Neural cell (in vitro differentiated cells): Measurements from ENCODE around the gene GPR142. TPM values are rescaled to one million over a fixed set of nuclear protein-coding genes. Genes with fewer than 3 reads are reported as not detected.

Experiments
- H2AFZ ChIP-seq: fragments of 200-600, 300-800 bp; sonication (generic), shearing (Covaris generic); 2 replicates; pipeline ENCODE4 v1.6.0; 2014; ENCODE audit warnings: low read depth, mild to moderate bottlenecking, antibody characterized with exemption, low read length, moderate library complexity
- H3F3A ChIP-seq: fragments of 200-600 bp; shearing (Covaris generic); 2 replicates; pipeline ENCODE4 v1.6.1; 2016; ENCODE audit warnings: mild to moderate bottlenecking, moderate library complexity, mixed read lengths, antibody characterized with exemption, low read length; ENCODE audit not compliant: insufficient read depth, poor library complexity, severe bottlenecking
- H3K27ac ChIP-seq: fragments of 200-600, 300-800 bp; sonication (generic), shearing (Covaris generic); 2 replicates; pipeline ENCODE4 v1.5.1; 2014; ENCODE audit warnings: mild to moderate bottlenecking, low read length, moderate library complexity
- H3K27me3 ChIP-seq: fragments of 300-800, 200-600 bp; sonication (generic), shearing (Covaris generic); 2 replicates; pipeline ENCODE4 v1.6.0; 2014; ENCODE audit warnings: mild to moderate bottlenecking, low read depth, low read length, moderate library complexity; ENCODE audit not compliant: insufficient read depth
- H3K36me3 ChIP-seq: fragments of 300-800, 200-600 bp; sonication (generic), shearing (Covaris generic); 2 replicates; pipeline ENCODE4 v1.5.1; 2014; ENCODE audit warnings: mild to moderate bottlenecking, antibody characterized with exemption, low read length, moderate library complexity; ENCODE audit not compliant: insufficient read depth
- H3K4me2 ChIP-seq: fragments of 300-800, 200-600 bp; sonication (generic), shearing (Covaris generic); 2 replicates; pipeline ENCODE4 v1.6.0; 2014; ENCODE audit warnings: mild to moderate bottlenecking, low read length
- H3K4me3 ChIP-seq: fragments of 300-800, 200-600 bp; sonication (generic), shearing (Covaris generic); 2 replicates; pipeline ENCODE4 v1.5.1; 2014; ENCODE audit warnings: mild to moderate bottlenecking, low read length, moderate library complexity
- H3K79me2 ChIP-seq: fragments of 200-600 bp; shearing (Covaris generic); replicated peaks from 2 replicates; pipeline ENCODE4 v1.6.0; 2014; ENCODE audit warnings: mild to moderate bottlenecking, low read length, moderate library complexity; ENCODE audit not compliant: insufficient read depth
- H3K9ac ChIP-seq: fragments of 300-800, 200-600 bp; sonication (generic), shearing (Covaris generic); 2 replicates; pipeline ENCODE4 v1.6.1; 2016; ENCODE audit warnings: mild to moderate bottlenecking, low read length, mixed read lengths
- H3K9me2 ChIP-seq: fragments of 200-600 bp; shearing (Covaris generic); 2 replicates; pipeline ENCODE4 v1.6.1; 2016; ENCODE audit warnings: mild to moderate bottlenecking, low read length, mixed read lengths; ENCODE audit not compliant: insufficient read depth
- H3K9me3 ChIP-seq: fragments of 200-600, 300-800 bp; sonication (generic), shearing (Covaris generic); 2 replicates; pipeline ENCODE4 v1.6.1; 2016; ENCODE audit warnings: mild to moderate bottlenecking, mixed run types, low read length, moderate library complexity, mixed read lengths
- H4K20me1 ChIP-seq: fragments of 200-600 bp; shearing (Covaris generic); 2 replicates; pipeline ENCODE4 v1.6.1; 2016; ENCODE audit warnings: mild to moderate bottlenecking, mixed run types; ENCODE audit not compliant: insufficient read depth
- EP300 ChIP-seq: fragments of 450-650 bp; conservative IDR thresholded peaks from 2 replicates; pipeline ENCODE4 v1.6.1; 2014; ENCODE audit warnings: antibody characterized with exemption, mild to moderate bottlenecking, moderate library complexity; ENCODE audit not compliant: poor library complexity, severe bottlenecking
- EZH2 ChIP-seq: fragments of 200-600, 300-800 bp; shearing (Covaris generic), sonication (generic); IDR thresholded peaks from 2 replicates; pipeline ENCODE4 v1.6.1; 2014; ENCODE audit warnings: antibody characterized with exemption, low read length, borderline replicate concordance, mild to moderate bottlenecking; ENCODE audit not compliant: insufficient read depth, poor library complexity, severe bottlenecking
- MXI1 ChIP-seq: fragments of 450-650 bp; conservative IDR thresholded peaks from 2 replicates; pipeline ENCODE4 v1.6.1; 2014; ENCODE audit warnings: antibody characterized with exemption, mild to moderate bottlenecking; ENCODE audit not compliant: poor library complexity, severe bottlenecking
- POLR2AphosphoS5 ChIP-seq: IDR thresholded peaks from 2 replicates; pipeline ENCODE4 v1.6.1; 2012
- RAD21 ChIP-seq: fragments of 450-650 bp; conservative IDR thresholded peaks from 2 replicates; pipeline ENCODE4 v1.6.1; 2014; ENCODE audit warnings: antibody characterized with exemption, mild to moderate bottlenecking, moderate library complexity
- SMC3 ChIP-seq: fragments of 450-650 bp; conservative IDR thresholded peaks from 2 replicates; pipeline ENCODE4 v1.6.1; 2014; ENCODE audit warnings: antibody characterized with exemption, mild to moderate bottlenecking, moderate library complexity; ENCODE audit not compliant: poor library complexity
- TAF1 ChIP-seq: IDR thresholded peaks from 2 replicates; pipeline ENCODE4 v1.6.1; 2012; ENCODE audit warnings: low read depth
- polyA plus RNA-seq: library from polyadenylated mRNA; depleted of rRNA; stranded (reverse); fragments of >200 nt; gene quantifications from 2 replicates; pipeline ENCODE4 v1.2.3, GENCODE V29; 2014
- TF ChIP-seq, protein P1 (sequence below): fragments of 450-650 bp; IDR thresholded peaks from 2 replicates; pipeline ENCODE4 v1.5.1; 2014; ENCODE audit warnings: antibody characterized with exemption, mild to moderate bottlenecking, moderate library complexity; ENCODE audit not compliant: poor library complexity, severe bottlenecking
- TF ChIP-seq, protein P2 (sequence below): IDR thresholded peaks from 2 replicates; pipeline ENCODE4 v1.6.1; 2012; ENCODE audit warnings: borderline replicate concordance

Gene GPR142
- polyA plus RNA-seq, 1 donor from 2014 or later = not detected

DNA sequence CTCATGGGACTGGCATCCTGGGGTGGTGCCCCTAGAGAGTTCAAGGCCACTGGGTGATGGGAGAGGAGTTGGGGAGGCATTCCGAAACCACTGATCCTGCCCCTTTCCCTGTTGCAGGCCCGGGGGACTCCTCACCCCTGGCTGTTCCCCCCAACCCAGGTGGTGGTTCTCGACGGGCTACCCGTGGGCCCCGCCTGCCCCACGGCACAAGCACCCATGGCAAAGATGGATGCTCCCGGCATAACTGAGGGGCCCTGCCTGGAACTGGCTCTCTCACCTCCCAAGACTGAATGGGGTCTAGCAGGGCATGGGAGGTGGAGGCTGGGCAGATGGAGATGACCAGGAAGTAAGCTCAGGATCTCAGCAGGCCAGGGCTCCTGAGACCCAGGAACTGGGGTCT lies 12.2 kb upstream of the GPR142 start:
- Histone ChIP-seq H3K9ac (no peak overlapping the region), H3K79me2 (no peaks in the 10 kb centered on the region), H3K4me2 (no peak overlapping the region), H3K36me3 (no peaks in the 10 kb centered on the region), H3K27me3 (peaks cover 27% of the 10 kb centered on the region), H3K4me3 (no peak overlapping the region), H3K27ac (no peak overlapping the region), H3K9me2 (no peaks in the 10 kb centered on the region), H4K20me1 (no peaks in the 10 kb centered on the region), H3K9me3 (no peaks in the 10 kb centered on the region), H3F3A (no peaks in the 10 kb centered on the region), H2AFZ (no peak overlapping the region)
- TF ChIP-seq RAD21 (no peak), POLR2AphosphoS5 (no peak), EZH2 (no peak), SMC3 (no peak), MXI1 (no peak), EP300 (no peak), TAF1 (no peak)
- TF ChIP-seq, protein P1, sequence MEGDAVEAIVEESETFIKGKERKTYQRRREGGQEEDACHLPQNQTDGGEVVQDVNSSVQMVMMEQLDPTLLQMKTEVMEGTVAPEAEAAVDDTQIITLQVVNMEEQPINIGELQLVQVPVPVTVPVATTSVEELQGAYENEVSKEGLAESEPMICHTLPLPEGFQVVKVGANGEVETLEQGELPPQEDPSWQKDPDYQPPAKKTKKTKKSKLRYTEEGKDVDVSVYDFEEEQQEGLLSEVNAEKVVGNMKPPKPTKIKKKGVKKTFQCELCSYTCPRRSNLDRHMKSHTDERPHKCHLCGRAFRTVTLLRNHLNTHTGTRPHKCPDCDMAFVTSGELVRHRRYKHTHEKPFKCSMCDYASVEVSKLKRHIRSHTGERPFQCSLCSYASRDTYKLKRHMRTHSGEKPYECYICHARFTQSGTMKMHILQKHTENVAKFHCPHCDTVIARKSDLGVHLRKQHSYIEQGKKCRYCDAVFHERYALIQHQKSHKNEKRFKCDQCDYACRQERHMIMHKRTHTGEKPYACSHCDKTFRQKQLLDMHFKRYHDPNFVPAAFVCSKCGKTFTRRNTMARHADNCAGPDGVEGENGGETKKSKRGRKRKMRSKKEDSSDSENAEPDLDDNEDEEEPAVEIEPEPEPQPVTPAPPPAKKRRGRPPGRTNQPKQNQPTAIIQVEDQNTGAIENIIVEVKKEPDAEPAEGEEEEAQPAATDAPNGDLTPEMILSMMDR = no peak
- TF ChIP-seq, protein P2, sequence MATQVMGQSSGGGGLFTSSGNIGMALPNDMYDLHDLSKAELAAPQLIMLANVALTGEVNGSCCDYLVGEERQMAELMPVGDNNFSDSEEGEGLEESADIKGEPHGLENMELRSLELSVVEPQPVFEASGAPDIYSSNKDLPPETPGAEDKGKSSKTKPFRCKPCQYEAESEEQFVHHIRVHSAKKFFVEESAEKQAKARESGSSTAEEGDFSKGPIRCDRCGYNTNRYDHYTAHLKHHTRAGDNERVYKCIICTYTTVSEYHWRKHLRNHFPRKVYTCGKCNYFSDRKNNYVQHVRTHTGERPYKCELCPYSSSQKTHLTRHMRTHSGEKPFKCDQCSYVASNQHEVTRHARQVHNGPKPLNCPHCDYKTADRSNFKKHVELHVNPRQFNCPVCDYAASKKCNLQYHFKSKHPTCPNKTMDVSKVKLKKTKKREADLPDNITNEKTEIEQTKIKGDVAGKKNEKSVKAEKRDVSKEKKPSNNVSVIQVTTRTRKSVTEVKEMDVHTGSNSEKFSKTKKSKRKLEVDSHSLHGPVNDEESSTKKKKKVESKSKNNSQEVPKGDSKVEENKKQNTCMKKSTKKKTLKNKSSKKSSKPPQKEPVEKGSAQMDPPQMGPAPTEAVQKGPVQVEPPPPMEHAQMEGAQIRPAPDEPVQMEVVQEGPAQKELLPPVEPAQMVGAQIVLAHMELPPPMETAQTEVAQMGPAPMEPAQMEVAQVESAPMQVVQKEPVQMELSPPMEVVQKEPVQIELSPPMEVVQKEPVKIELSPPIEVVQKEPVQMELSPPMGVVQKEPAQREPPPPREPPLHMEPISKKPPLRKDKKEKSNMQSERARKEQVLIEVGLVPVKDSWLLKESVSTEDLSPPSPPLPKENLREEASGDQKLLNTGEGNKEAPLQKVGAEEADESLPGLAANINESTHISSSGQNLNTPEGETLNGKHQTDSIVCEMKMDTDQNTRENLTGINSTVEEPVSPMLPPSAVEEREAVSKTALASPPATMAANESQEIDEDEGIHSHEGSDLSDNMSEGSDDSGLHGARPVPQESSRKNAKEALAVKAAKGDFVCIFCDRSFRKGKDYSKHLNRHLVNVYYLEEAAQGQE = no peak

DNA sequence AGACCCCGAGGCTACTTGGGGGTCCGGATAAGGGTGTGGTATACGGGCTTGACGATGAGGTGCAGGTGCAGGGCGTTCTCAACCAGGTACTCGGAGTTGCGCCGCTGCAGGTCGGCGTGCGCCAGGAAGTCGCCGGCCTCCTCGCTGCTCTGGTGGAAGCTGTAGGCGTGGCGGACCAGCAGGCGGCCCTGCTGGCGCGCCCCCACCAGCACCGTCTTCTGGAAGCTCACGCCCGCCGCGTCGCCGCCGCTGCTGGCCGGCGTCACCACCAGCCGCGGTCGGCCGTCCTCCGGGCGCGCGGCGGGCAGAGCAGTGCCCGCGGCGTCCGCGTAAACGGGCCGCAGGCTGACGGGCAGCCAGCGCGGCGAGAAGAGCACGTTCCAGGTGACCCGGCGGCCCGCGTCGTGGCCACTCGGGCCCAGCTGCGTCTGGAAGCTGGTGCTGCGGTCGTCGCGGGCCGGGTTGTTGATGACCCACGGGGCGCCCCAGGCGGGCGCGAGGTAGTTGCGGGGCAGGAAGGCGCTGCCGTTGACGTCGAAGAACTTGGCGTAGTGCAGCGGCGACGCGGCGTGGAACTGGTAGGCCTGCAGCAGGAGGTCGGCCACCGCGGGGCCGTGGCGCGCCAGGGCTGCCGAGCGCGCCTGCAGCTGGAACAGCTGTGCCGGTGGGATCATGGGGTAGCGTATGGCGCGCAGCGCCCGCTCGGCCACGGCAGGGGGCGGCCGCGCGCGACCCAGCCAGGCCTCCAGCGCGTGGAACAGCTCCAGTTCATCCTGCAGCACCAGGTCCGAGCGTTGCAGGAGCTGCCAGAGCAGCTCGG lies 10.4 kb upstream of the GPR142 start:
- TF ChIP-seq EZH2 (no peak), TAF1 (no peak), POLR2AphosphoS5 (no peak), EP300 (no peak), SMC3 (no peak), RAD21 (no peak), MXI1 (no peak)
- TF ChIP-seq, protein P2 = no peak
- TF ChIP-seq, protein P1 = no peak
- H3K27ac ChIP-seq = no peak overlapping the region
- no peaks in the 10 kb centered on the region for H3K79me2 ChIP-seq

More for the DNA sequence above, 10.4 kb upstream of the GPR142 start:
- Histone ChIP-seq H3K4me2 (no peak overlapping the region), H3K9ac (no peak overlapping the region), H3K9me3 (no peaks in the 10 kb centered on the region), H3K36me3 (no peaks in the 10 kb centered on the region), H4K20me1 (no peaks in the 10 kb centered on the region), H3F3A (no peaks in the 10 kb centered on the region), H3K27me3 (peaks cover 16% of the 10 kb centered on the region), H2AFZ (no peak overlapping the region), H3K9me2 (no peaks in the 10 kb centered on the region), H3K4me3 (no peak overlapping the region)
